CD4-positive, alpha-beta T cell (primary cell): ENCODE measurements around the gene ACER3. TPM values are rescaled to one million over a fixed set of nuclear protein-coding genes. Genes with fewer than 3 reads are reported as not detected.

Source experiments
- ATAC-seq: fragments of 200-7000 bp; cut with Tn5 transposase; one replicate; pipeline ENCODE4 v1.10.0; 2022; ENCODE audit warnings: mild to moderate bottlenecking; ENCODE audit not compliant: poor library complexity
- CTCF ChIA-PET: fragments of 350-600 bp; sonication (Branson Sonifier 250); formaldehyde crosslinking; loops from one replicate; lab custom pipeline; 2021; ENCODE audit warnings: antibody characterized with exemption, inconsistent platforms; lab: Charles Lee
- POLR2A ChIA-PET: fragments of 350-600 bp; sonication (Branson Sonifier 250); formaldehyde crosslinking; loops from one replicate; lab custom pipeline; 2021; ENCODE audit warnings: antibody characterized with exemption, inconsistent platforms; lab: Charles Lee
- DNase-seq, 14 experiments: peaks; one replicate each; pipeline ENCODE4 v3.0.0-alpha.2; 2013 to 2020; ENCODE audit warnings: mixed read lengths in 2 of 14
- H3K27ac ChIP-seq, 2 donors: one replicate each; pipeline versions ENCODE4 v1.5.1 to v1.7.0; 2013; ENCODE audit warnings: low read length in 2 of 2, low read depth in 1 of 2, mild to moderate bottlenecking in 1 of 2
- H3K27me3 ChIP-seq, 2 experiments: 1 replicate in 1 of 2; 2 replicates in 1 of 2; pipeline versions ENCODE4 v1.6.1 to v1.7.0; 2013; ENCODE audit warnings: low read length in 2 of 2, control low read depth in 1 of 2, mild to moderate bottlenecking in 1 of 2, moderate library complexity in 1 of 2; ENCODE audit not compliant: insufficient read depth in 2 of 2, control insufficient read depth in 1 of 2
- H3K36me3 ChIP-seq: one replicate; pipeline ENCODE4 v1.6.1; 2013; ENCODE audit warnings: low read length, control low read depth; ENCODE audit not compliant: insufficient read depth
- H3K4me1 ChIP-seq: one replicate; pipeline ENCODE4 v1.6.1; 2013; ENCODE audit warnings: low read length, control low read depth; ENCODE audit not compliant: insufficient read depth
- H3K4me3 ChIP-seq: one replicate; pipeline ENCODE4 v1.5.1; 2013; ENCODE audit warnings: mild to moderate bottlenecking, low read length, moderate library complexity
- H3K9me3 ChIP-seq, 2 experiments: 1 replicate in 1 of 2; 2 replicates in 1 of 2; pipeline versions ENCODE4 v1.6.1 to v1.7.0; 2013; ENCODE audit warnings: low read length in 2 of 2, mild to moderate bottlenecking in 2 of 2, control low read depth in 1 of 2, moderate library complexity in 1 of 2; ENCODE audit not compliant: control insufficient read depth in 1 of 2, insufficient read depth in 1 of 2
- H3K27ac Mint-ChIP-seq: one replicate; pipeline ENCODE4 v1.8.0; 2020; ENCODE audit warnings: mixed read lengths
- H3K27me3 Mint-ChIP-seq: one replicate; pipeline ENCODE4 v1.8.0; 2021; ENCODE audit warnings: mixed read lengths
- H3K36me3 Mint-ChIP-seq: one replicate; pipeline ENCODE4 v1.8.0; 2021; ENCODE audit warnings: low read depth, mixed read lengths
- H3K4me1 Mint-ChIP-seq: one replicate; pipeline ENCODE4 v1.8.0; 2021; ENCODE audit warnings: low read depth, mixed read lengths
- H3K4me3 Mint-ChIP-seq: one replicate; pipeline ENCODE4 v1.8.0; 2020; ENCODE audit warnings: mild to moderate bottlenecking, mixed read lengths
- H3K9me3 Mint-ChIP-seq: one replicate; pipeline ENCODE4 v1.8.0; 2020; ENCODE audit warnings: mixed read lengths
- CTCF ChIP-seq: fragments of 200-600 bp; IDR thresholded peaks from one replicate; pipeline ENCODE4 v1.8.0; 2022; ENCODE audit warnings: antibody characterized with exemption, mild to moderate bottlenecking
- intact Hi-C, 2 experiments: fragments of 100-400 bp; cut with DNase I in 1 of 2; cut with micrococcal nuclease in 1 of 2; formaldehyde crosslinking; loops; one replicate each; pipeline versions ENCODE4 v1.15.1 to v1.9.0; 2023 to 2025; cut with DNase I, micrococcal nuclease
- total RNA-seq, 174 experiments: library from RNA in 2 of 174; stranded (reverse) in 2 of 174; gene quantifications; one replicate each; pipeline ENCODE4 v1.2.3 and lab custom pipeline; 2021 to 2026

The ACER3 gene
- total RNA-seq, 2 experiments from 2014 or later: 6.4 to 7.0 TPM

GRCh38 chr11:76999597-76999996 lies 138.9 kb downstream of the ACER3 start:
- TF ChIP-seq CTCF: no peak
- Mint-ChIP-seq H3K4me3 (no peak overlapping the region), H3K4me1 (peaks cover 4% of the 10 kb centered on the region), H3K9me3 (no peaks in the 10 kb centered on the region), H3K36me3 (peaks cover 4% of the 10 kb centered on the region), H3K27ac (no peak overlapping the region), H3K27me3 (no peaks in the 10 kb centered on the region)
- no peak overlapping the region for H3K27ac ChIP-seq
- ChIA-PET CTCF (no interaction called here), POLR2A (no interaction called here)
- H3K27me3 ChIP-seq: no peaks in the 10 kb centered on the region
- no peak overlapping the region for H3K4me3 ChIP-seq
- no peaks in the 10 kb centered on the region for H3K36me3 ChIP-seq
- DNase-seq: no peak
- ATAC-seq: no peak
- no peaks in the 10 kb centered on the region for H3K9me3 ChIP-seq
- intact Hi-C loops: no loop called here
- peaks cover 3% of the 10 kb centered on the region for H3K4me1 ChIP-seq

DNA sequence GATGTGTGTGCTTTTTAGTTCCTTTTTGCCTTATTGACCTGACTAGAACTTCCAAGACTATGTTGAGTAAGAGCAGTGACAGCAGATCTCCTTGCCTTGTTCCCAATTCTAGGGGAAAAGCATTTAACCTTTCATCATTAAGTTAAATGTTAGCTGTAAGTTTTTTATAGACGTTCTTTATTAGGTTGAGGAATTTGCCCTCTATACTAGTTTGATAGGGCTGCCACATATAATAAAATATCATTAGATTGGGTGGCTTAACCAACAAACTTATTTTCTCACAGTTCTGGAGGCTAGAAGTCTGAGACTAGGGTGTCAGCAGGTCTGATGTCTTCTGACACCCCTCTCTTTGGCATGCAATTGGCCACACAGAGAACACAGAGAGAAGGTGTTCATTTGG lies 140.9 kb downstream of the ACER3 start:
- Histone ChIP-seq H3K27me3 (no peaks in the 10 kb centered on the region), H3K27ac (no peak overlapping the region), H3K4me3 (no peak overlapping the region), H3K9me3 (no peaks in the 10 kb centered on the region), H3K36me3 (no peaks in the 10 kb centered on the region), H3K4me1 (peaks cover 3% of the 10 kb centered on the region)
- TF ChIP-seq CTCF: no peak
- Mint-ChIP-seq H3K36me3 (peaks cover 10% of the 10 kb centered on the region), H3K9me3 (peaks cover 1% of the 10 kb centered on the region), H3K27ac (no peak overlapping the region), H3K4me3 (no peak overlapping the region), H3K4me1 (peaks cover 4% of the 10 kb centered on the region), H3K27me3 (no peaks in the 10 kb centered on the region)
- ATAC-seq (no peak), DNase-seq (no peak)
- CTCF ChIA-PET: no interaction called here
- intact Hi-C loops: no loop called here
- POLR2A ChIA-PET: no interaction called here

- DNase-seq (no peak), ATAC-seq (no peak)
- Histone ChIP-seq H3K27ac (no peak overlapping the region), H3K36me3 (no peaks in the 10 kb centered on the region), H3K9me3 (no peaks in the 10 kb centered on the region), H3K27me3 (no peaks in the 10 kb centered on the region), H3K4me3 (no peak overlapping the region), H3K4me1 (no peaks in the 10 kb centered on the region)
- H3K27me3 Mint-ChIP-seq: no peaks in the 10 kb centered on the region
- CTCF ChIA-PET: no interaction called here
- intact Hi-C loops: no loop called here
- TF ChIP-seq CTCF: no peak
- peaks cover 2% of the 10 kb centered on the region for H3K9me3 Mint-ChIP-seq
- H3K4me1 Mint-ChIP-seq: no peaks in the 10 kb centered on the region
- POLR2A ChIA-PET: no interaction called here
- H3K27ac Mint-ChIP-seq: no peak overlapping the region
- peaks cover 10% of the 10 kb centered on the region for H3K36me3 Mint-ChIP-seq
- H3K4me3 Mint-ChIP-seq: no peak overlapping the region
Observed at GRCh38 chr11:77002776-77003175, 142.1 kb downstream of the ACER3 start.
